HCT116 (cell line): ENCODE measurements around the gene PITPNC1.

Experiments used
- CTCF ChIP-seq, 3 experiments: fragments of 200-600 bp in 1 of 3; sonication (generic) in 1 of 3; IDR thresholded peaks in 2 of 3; conservative IDR thresholded peaks in 1 of 3; 2 replicates each; pipeline ENCODE4 v1.5.1; 2012 to 2017; ENCODE audit warnings: low read depth in 2 of 3, low read length in 2 of 3, antibody characterized with exemption in 1 of 3, borderline replicate concordance in 1 of 3, control low read depth in 1 of 3, mild to moderate bottlenecking in 1 of 3, mixed read lengths in 1 of 3, mixed run types in 1 of 3, moderate library complexity in 1 of 3; ENCODE audit not compliant: insufficient read depth in 1 of 3
- EZH2 ChIP-seq: fragments of 200-600 bp; sonication (generic); IDR thresholded peaks from 2 replicates; pipeline ENCODE4 v1.6.1; 2017; ENCODE audit warnings: antibody characterized with exemption, mixed run types
- EZH2phosphoT487 ChIP-seq: fragments of 200-600 bp; IDR thresholded peaks from 2 replicates; pipeline ENCODE4 v1.6.1; 2018; ENCODE audit warnings: antibody characterized with exemption, borderline replicate concordance
- FOSL1 ChIP-seq: IDR thresholded peaks from 2 replicates; pipeline ENCODE4 v1.6.1; 2012; ENCODE audit warnings: low read depth
- MAX ChIP-seq: IDR thresholded peaks from 2 replicates; pipeline ENCODE4 v1.6.1; 2012
- POLR2A ChIP-seq: IDR thresholded peaks from 2 replicates; pipeline ENCODE4 v1.7.0; 2011; ENCODE audit warnings: borderline replicate concordance; ENCODE audit not compliant: insufficient read depth, insufficient read length; ENCODE audit errors: extremely low read depth
- POLR2AphosphoS5 ChIP-seq: IDR thresholded peaks from 2 replicates; pipeline ENCODE4 v1.6.1; 2011; ENCODE audit warnings: mild to moderate bottlenecking, low read depth, low read length, moderate library complexity
- REST ChIP-seq: IDR thresholded peaks from 2 replicates; pipeline ENCODE4 v1.6.1; 2012; ENCODE audit warnings: low read depth
- SIN3A ChIP-seq: IDR thresholded peaks from 2 replicates; pipeline ENCODE4 v1.6.1; 2012; ENCODE audit warnings: low read depth
- ZFX ChIP-seq: fragments of 450-650 bp; IDR thresholded peaks from 2 replicates; pipeline ENCODE4 v1.6.1; 2017

GRCh38 chr17:67565068-67565467, 188.0 kb downstream of the PITPNC1 start:
- TF ChIP-seq FOSL1 (no peak), POLR2A (no peak), ZFX (no peak), SIN3A (no peak), POLR2AphosphoS5 (no peak), CTCF (IDR thresholded peaks at IDR 0.05 in 2 of 3, conservative IDR thresholded peaks at IDR 0.05 in 1 of 3; ENCODE audit: borderline replicate concordance in 1 of 3, insufficient read depth in 1 of 3, low read depth in 2 of 3, low read length in 2 of 3) (no peak), EZH2 (no peak), EZH2phosphoT487 (no peak), MAX (no peak), REST (no peak)
